HTR-8/SVneo (cell line): ENCODE measurements around the gene PRR33.
"Not testable (repeated sequence)": the region's sequence is repeated elsewhere in the genome, so short reads cannot be mapped to it uniquely, and the experiment has no call there.

Experiments
- DNase-seq: peaks from one replicate; pipeline ENCODE4 v3.0.0; 2011; ENCODE audit warnings: low spot score, mixed read lengths; ENCODE audit not compliant: insufficient read length
- FAIRE-seq: peaks from 2 replicates; lab custom pipeline; 2011; peaks lifted over from hg19 to GRCh38; lab: Jason Lieb, UNC

The PRR33 gene

GRCh38 chr11:1892116-1892515 lies 421 bp upstream of the PRR33 start:
- DNase-seq = no peak

GRCh38 chr11:1890856-1891830 lies 552 bp downstream of the PRR33 start:
- no peak for DNase-seq
- no peak for FAIRE-seq

More at GRCh38 chr11:1892116-1892515, 421 bp upstream of the PRR33 start:
- FAIRE-seq = no peak

- DNase-seq = no peak
These were observed 1.5 kb downstream of the PRR33 start for GRCh38 chr11:1889941-1890855.

GRCh38 chr11:1889224-1889930 lies 2.3 kb downstream of the PRR33 start:
- FAIRE-seq (no peak), DNase-seq (no peak)

More at GRCh38 chr11:1889941-1890855, 1.5 kb downstream of the PRR33 start:
- no peak for FAIRE-seq

- FAIRE-seq = no peak
- DNase-seq = no peak
These were observed 2.9 kb downstream of the PRR33 start for GRCh38 chr11:1888811-1889210.

GRCh38 chr11:1888347-1888753 lies 3.3 kb downstream of the PRR33 start:
- DNase-seq (no peak), FAIRE-seq (no peak)

GRCh38 chr11:1887451-1888346 lies 4.0 kb downstream of the PRR33 start:
- no peak for FAIRE-seq
- DNase-seq = no peak

GRCh38 chr11:1886551-1886950 lies 5.1 kb downstream of the PRR33 start:
- DNase-seq, FAIRE-seq: not testable (repeated sequence)

- FAIRE-seq = no peak
These were observed 7.4 kb downstream of the PRR33 start for GRCh38 chr11:1884303-1884700.

GRCh38 chr11:1883346-1884302 lies 8.1 kb downstream of the PRR33 start:
- FAIRE-seq (no peak), DNase-seq (no peak)

More at GRCh38 chr11:1884303-1884700, 7.4 kb downstream of the PRR33 start:
- DNase-seq = no peak

- DNase-seq (peak; percentile 83), FAIRE-seq (no peak)
These were observed 9.1 kb downstream of the PRR33 start for GRCh38 chr11:1882265-1883238.

- FAIRE-seq = no peak
- no peak for DNase-seq
These were observed 10.0 kb downstream of the PRR33 start for GRCh38 chr11:1881442-1882264.

- DNase-seq (no peak), FAIRE-seq (no peak)
These were observed 10.8 kb downstream of the PRR33 start for GRCh38 chr11:1880746-1881441.

GRCh38 chr11:1879941-1880720 lies 11.6 kb downstream of the PRR33 start:
- DNase-seq (no peak), FAIRE-seq (no peak)
